Activated CD4-positive, alpha-beta memory T cell treated with anti-CD3 and anti-CD28 coated beads for 36 hours (primary cell): Measurements from ENCODE around the gene OARD1. TPM values are rescaled to one million over a fixed set of nuclear protein-coding genes. Genes with fewer than 3 reads are reported as not detected.

ENCODE experiments used
- CTCF ChIA-PET: fragments of 350-600 bp; sonication (Branson Sonifier 250); formaldehyde crosslinking; loops from one replicate; lab custom pipeline; 2021; ENCODE audit warnings: antibody characterized with exemption, inconsistent platforms; lab: Charles Lee
- POLR2A ChIA-PET: fragments of 350-600 bp; sonication (Branson Sonifier 250); formaldehyde crosslinking; loops from one replicate; lab custom pipeline; 2021; ENCODE audit warnings: antibody characterized with exemption; lab: Charles Lee
- DNase-seq: peaks from one replicate; pipeline ENCODE4 v3.0.0-alpha.2; 2020
- H3K27ac Mint-ChIP-seq: one replicate; pipeline ENCODE4 v1.8.0; 2021; ENCODE audit warnings: mixed read lengths
- H3K27me3 Mint-ChIP-seq: one replicate; pipeline ENCODE4 v1.8.0; 2021; ENCODE audit warnings: mixed read lengths
- H3K36me3 Mint-ChIP-seq: one replicate; pipeline ENCODE4 v1.8.0; 2021; ENCODE audit warnings: mixed read lengths
- H3K4me1 Mint-ChIP-seq: one replicate; pipeline ENCODE4 v1.8.0; 2021; ENCODE audit warnings: low read depth, mixed read lengths
- H3K4me3 Mint-ChIP-seq: one replicate; pipeline ENCODE4 v1.8.0; 2021; ENCODE audit warnings: mild to moderate bottlenecking, mixed read lengths
- H3K9me3 Mint-ChIP-seq: one replicate; pipeline ENCODE4 v1.8.0; 2021; ENCODE audit warnings: mixed read lengths
- intact Hi-C: fragments of 100-400 bp; cut with micrococcal nuclease; formaldehyde crosslinking; loops from one replicate; pipeline ENCODE4 v1.15.1; 2023
- total RNA-seq, 2 experiments: library from RNA; stranded (reverse); gene quantifications; one replicate each; pipeline ENCODE4 v1.2.3, GENCODE V29; 2021

Gene OARD1
- total RNA-seq, 2 experiments from 2014 or later, result 40.5 to 42.9 TPM

DNA sequence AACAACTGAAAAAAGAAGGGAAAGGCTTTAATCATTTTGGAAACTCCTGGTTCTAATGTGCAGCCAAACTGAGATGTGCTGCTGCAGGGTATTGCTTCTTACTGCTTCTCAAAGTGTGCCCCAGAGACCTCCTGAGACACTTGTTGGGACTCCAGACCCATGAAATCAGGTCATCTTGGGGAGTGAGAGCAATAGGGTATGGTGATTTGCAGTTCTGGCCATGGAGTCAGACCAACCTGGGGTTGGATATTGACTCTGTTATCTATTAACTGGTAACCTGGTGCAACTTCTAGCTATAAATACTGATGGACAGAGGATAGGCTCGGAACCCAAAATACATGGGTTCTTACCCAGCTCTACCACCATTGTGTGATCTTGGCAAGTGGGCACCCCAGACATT, 26.1 kb downstream of the OARD1 start:
- H3K4me3 Mint-ChIP-seq, result no peak overlapping the region
- ChIA-PET CTCF (interaction anchor here (0.6 to 2.0 kb wide), 5 partner anchors 9 to 21 kb away, joined by 3 to 10 read pairs (median 5); no protein-coding TSS in a partner anchor), POLR2A (no interaction called here)
- H3K36me3 Mint-ChIP-seq, result peaks cover 7% of the 10 kb centered on the region
- H3K9me3 Mint-ChIP-seq, result no peaks in the 10 kb centered on the region
- intact Hi-C loops, result no loop called here
- H3K27me3 Mint-ChIP-seq, result no peaks in the 10 kb centered on the region
- DNase-seq, result no peak
- no peak overlapping the region for H3K27ac Mint-ChIP-seq
- H3K4me1 Mint-ChIP-seq, result no peaks in the 10 kb centered on the region

- intact Hi-C loops, result no loop called here
- POLR2A ChIA-PET, result no interaction called here
Observed at GRCh38 chr6:41045664-41046063, 26.5 kb downstream of the OARD1 start.

DNA sequence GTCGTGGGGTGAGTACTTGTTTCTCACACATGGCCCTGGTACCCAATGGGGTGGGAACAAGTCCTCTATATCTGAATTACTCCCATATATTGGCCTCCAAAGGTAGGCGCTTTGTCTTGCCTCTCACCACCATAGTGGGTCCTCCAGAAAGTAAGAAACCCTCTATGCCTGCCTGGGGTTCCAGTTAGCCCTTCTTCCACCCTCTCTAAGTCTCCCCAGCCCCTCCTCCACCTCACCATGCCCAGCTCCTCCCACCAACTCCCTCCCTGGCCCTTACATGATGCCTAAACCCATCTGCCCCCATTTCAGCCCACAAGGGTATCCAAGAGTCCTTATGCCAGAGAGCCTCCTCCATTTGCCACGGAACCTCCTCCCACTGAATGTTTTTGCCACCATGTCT, 29.0 kb downstream of the OARD1 start:
- CTCF ChIA-PET, result no interaction called here
- H3K27ac Mint-ChIP-seq, result no peak overlapping the region
- intact Hi-C loops, result no loop called here

More at GRCh38 chr6:41045664-41046063, 26.5 kb downstream of the OARD1 start:
- CTCF ChIA-PET, result interaction anchor here (1.0 to 2.0 kb wide), 4 partner anchors 14 to 22 kb away, joined by 5 to 10 read pairs (median 6); no protein-coding TSS in a partner anchor
- no peaks in the 10 kb centered on the region for H3K4me1 Mint-ChIP-seq
- H3K36me3 Mint-ChIP-seq, result peaks cover 5% of the 10 kb centered on the region
- H3K4me3 Mint-ChIP-seq, result no peak overlapping the region
- H3K27me3 Mint-ChIP-seq, result no peaks in the 10 kb centered on the region
- no peaks in the 10 kb centered on the region for H3K9me3 Mint-ChIP-seq
- no peak for DNase-seq
- no peak overlapping the region for H3K27ac Mint-ChIP-seq

DNA sequence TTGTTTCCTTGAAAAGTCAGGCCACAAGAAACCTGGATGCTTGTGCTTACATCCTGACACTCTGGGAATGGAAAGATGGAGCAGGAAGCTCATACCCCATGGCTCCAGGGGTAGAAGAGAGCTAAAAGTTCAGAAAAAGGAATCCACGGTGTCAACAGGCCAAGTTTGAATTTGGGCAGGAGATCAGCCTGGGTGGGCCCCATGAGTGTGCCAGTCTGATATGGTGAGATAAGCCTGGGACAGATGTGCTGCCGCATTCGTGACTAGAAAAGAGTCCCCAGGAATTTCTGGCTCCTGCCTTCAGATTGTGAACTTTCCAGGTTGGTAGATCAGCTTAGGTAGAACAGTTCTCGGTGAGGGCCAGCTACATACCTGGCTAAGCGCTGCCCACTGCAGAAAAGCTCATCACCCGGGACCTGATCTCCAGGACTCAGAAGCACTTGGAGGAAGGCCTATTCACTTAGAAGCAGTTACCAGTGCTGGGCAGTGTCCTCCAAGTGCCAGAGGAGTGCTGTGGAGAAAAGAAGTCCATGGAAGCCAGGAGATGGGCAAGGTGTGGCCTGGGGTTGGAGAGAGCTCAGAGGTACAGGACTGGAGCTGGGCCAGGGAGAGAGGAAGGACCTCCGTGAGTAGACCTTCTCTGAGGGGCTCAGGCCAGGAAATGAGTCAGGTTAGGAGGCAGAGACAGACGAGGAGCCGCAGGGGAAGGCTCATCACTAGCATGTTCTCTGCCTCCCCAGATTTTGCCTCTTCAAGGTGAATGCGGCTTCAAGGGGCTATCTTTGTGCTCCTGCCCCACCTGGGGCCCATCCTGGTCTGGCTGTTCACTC, 29.7 kb downstream of the OARD1 start, which contains the start of gene TSPO2:
Gene TSPO2 (plus strand): TSS at position 242 of the 830 bp plus-strand sequence. CDS start 519 bp downstream, at position 761.
- ChIA-PET CTCF (interaction anchor here (3.9 kb wide), 1 partner anchor 13 kb away, joined by 57 read pairs; no protein-coding TSS in a partner anchor), POLR2A (no interaction called here)
- no peak within 1 kb of the TSS for H3K4me3 Mint-ChIP-seq
- peaks cover 4% of the 10 kb centered on the region for H3K36me3 Mint-ChIP-seq
- H3K27ac Mint-ChIP-seq, result no peak within 1 kb of the TSS
- no peak for DNase-seq
- peaks cover 3% of the 10 kb centered on the region for H3K4me1 Mint-ChIP-seq
- H3K27me3 Mint-ChIP-seq, result no peaks in the 10 kb centered on the region
- H3K9me3 Mint-ChIP-seq, result no peaks in the 10 kb centered on the region
- intact Hi-C loops, result no loop called here

More for the DNA sequence above, 29.0 kb downstream of the OARD1 start:
- POLR2A ChIA-PET, result no interaction called here
- Mint-ChIP-seq H3K36me3 (peaks cover 4% of the 10 kb centered on the region), H3K9me3 (no peaks in the 10 kb centered on the region), H3K4me1 (peaks cover 3% of the 10 kb centered on the region), H3K27me3 (no peaks in the 10 kb centered on the region), H3K4me3 (no peak overlapping the region)
- no peak for DNase-seq

- Mint-ChIP-seq H3K36me3 (peaks cover 4% of the 10 kb centered on the region), H3K4me3 (no peak overlapping the region), H3K27ac (no peak overlapping the region), H3K4me1 (peaks cover 3% of the 10 kb centered on the region), H3K9me3 (no peaks in the 10 kb centered on the region), H3K27me3 (no peaks in the 10 kb centered on the region)
- intact Hi-C loops, result no loop called here
- ChIA-PET CTCF (interaction anchor here (1.4 to 3.9 kb wide), 4 partner anchors 8 to 43 kb away, joined by 3 to 57 read pairs (median 10); no protein-coding TSS in a partner anchor), POLR2A (interaction anchor here (0.9 kb wide), 1 partner anchor 12 kb away, joined by 3 read pairs; no protein-coding TSS in a partner anchor)
- no peak for DNase-seq
Observed at GRCh38 chr6:41040940-41041536, 31.1 kb downstream of the OARD1 start.

DNA sequence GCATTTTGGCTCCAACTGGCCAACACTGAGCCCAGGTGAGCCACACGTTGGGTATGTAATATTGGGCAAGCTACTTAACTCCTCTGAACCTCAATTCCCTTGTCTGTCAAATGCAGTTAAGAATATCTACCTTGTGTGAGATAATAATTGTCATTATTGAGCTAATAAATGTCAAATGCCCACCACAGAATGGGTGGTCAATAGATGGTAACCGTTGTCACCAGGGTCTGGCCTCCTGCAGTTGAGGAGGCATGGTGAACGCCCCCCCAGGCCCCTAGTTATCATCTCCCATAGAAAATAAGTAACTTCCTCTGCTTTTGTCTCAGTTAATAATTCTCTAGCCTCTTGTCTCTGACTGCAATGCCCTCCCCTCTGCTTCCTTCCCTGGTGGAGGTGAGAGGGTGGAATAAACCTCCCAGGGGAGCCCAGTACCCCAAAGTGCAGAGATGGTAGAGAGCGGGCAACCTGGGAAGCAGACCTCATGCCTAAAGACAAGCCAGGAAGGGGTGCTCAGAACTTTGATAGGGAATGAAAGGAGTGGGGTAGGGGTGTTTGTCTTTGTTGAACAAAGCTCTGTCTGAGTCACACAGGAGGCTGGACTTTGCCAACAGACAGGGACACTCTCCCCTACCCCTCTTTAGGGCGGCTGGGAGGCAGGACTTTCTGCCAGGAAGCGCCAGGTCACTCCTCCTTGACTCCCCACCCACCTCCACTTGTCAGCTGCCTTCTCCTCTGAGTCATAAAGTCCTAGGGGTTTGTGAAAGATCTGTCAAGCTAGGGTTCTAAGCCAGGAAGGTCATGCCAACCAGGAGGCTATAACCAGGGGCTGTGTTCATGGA, 31.8 kb downstream of the OARD1 start:
- ChIA-PET POLR2A (interaction anchor here (0.9 kb wide), 1 partner anchor 12 kb away, joined by 3 read pairs; no protein-coding TSS in a partner anchor), CTCF (interaction anchor here (0.6 to 3.9 kb wide), 14 partner anchors 9 to 280 kb away, joined by 3 to 57 read pairs (median 5); partner anchors contain the start of genes APOBEC2, NFYA and OARD1)
- Mint-ChIP-seq H3K4me1 (peaks cover 3% of the 10 kb centered on the region), H3K9me3 (no peaks in the 10 kb centered on the region), H3K27ac (no peak overlapping the region), H3K4me3 (no peak overlapping the region), H3K36me3 (peaks cover 4% of the 10 kb centered on the region), H3K27me3 (no peaks in the 10 kb centered on the region)
- DNase-seq, result peak; percentile 48
- intact Hi-C loops, result no loop called here

GRCh38 chr6:41039060-41039998, 32.8 kb downstream of the OARD1 start, which contains the start of gene UNC5CL:
Gene UNC5CL (minus strand): TSS chr6:41039221. CDS start chr6:41035074, 4,147 bp downstream.
- peaks cover 3% of the 10 kb centered on the region for H3K4me1 Mint-ChIP-seq
- H3K36me3 Mint-ChIP-seq, result peaks cover 4% of the 10 kb centered on the region
- H3K27me3 Mint-ChIP-seq, result no peaks in the 10 kb centered on the region
- no peak within 1 kb of the TSS for H3K27ac Mint-ChIP-seq
- DNase-seq, result peak; percentile 64
- no peaks in the 10 kb centered on the region for H3K9me3 Mint-ChIP-seq
- H3K4me3 Mint-ChIP-seq, result no peak within 1 kb of the TSS
- POLR2A ChIA-PET, result no interaction called here
- intact Hi-C loops, result no loop called here
- CTCF ChIA-PET, result interaction anchor here (0.6 to 3.9 kb wide), 17 partner anchors 10 to 281 kb away, joined by 3 to 57 read pairs (median 5); partner anchors contain the start of genes APOBEC2, NFYA and OARD1

- Mint-ChIP-seq H3K9me3 (no peaks in the 10 kb centered on the region), H3K4me3 (no peak overlapping the region), H3K27me3 (no peaks in the 10 kb centered on the region), H3K4me1 (peaks cover 3% of the 10 kb centered on the region), H3K27ac (no peak overlapping the region), H3K36me3 (peaks cover 4% of the 10 kb centered on the region)
- intact Hi-C loops, result no loop called here
- CTCF ChIA-PET, result interaction anchor here (1.4 to 3.9 kb wide), 5 partner anchors 9 to 282 kb away, joined by 4 to 57 read pairs (median 14); no protein-coding TSS in a partner anchor
- POLR2A ChIA-PET, result no interaction called here
- no peak for DNase-seq
Observed at GRCh38 chr6:41038205-41038604, 34.0 kb downstream of the OARD1 start.

DNA sequence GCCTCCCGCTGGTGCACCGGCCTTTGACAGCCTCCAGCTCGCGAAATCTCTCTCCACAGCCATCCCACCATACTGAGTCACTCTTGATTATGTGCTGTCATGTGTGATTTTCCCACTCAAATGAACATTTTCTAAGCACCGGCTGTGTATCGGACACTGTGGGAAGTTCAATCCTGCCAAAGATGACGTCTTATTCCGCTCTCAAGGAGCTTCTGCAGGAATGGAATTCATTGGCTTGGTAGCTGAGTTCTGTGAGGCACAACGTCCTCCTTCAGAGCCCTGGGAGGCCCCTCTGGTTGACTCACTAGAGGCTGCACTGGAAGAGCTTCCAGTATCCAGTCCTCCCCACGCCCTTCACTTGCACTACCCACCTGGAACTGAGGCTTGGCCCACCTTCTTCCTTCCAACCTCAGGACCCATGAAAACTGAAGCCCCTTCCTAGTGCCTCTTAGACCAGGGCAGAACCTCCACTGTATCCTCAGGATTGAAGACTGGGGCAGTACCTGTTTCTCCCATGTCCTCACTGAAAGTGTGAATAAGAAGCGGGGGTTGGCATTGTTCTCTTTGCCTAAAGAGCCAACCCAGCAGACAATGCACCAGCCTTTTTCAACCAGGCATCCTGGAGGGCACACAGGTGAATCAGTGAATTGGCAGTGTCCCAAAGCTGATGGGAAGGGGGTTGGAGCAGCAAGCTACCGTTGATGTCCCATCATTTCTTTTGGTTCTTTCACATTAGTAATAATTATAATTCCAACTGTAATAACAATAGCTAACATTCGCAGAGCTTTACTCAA, 34.9 kb downstream of the OARD1 start:
- H3K4me1 Mint-ChIP-seq, result peaks cover 3% of the 10 kb centered on the region
- POLR2A ChIA-PET, result no interaction called here
- intact Hi-C loops, result no loop called here
- no peak for DNase-seq
- CTCF ChIA-PET, result interaction anchor here (1.2 to 3.0 kb wide), 5 partner anchors 9 to 33 kb away, joined by 3 to 29 read pairs (median 5); no protein-coding TSS in a partner anchor
- H3K36me3 Mint-ChIP-seq, result peaks cover 4% of the 10 kb centered on the region
- H3K27ac Mint-ChIP-seq, result no peak overlapping the region
- H3K27me3 Mint-ChIP-seq, result no peaks in the 10 kb centered on the region
- no peaks in the 10 kb centered on the region for H3K9me3 Mint-ChIP-seq
- H3K4me3 Mint-ChIP-seq, result no peak overlapping the region

- CTCF ChIA-PET, result interaction anchor here (0.6 to 3.0 kb wide), 7 partner anchors 9 to 254 kb away, joined by 3 to 29 read pairs (median 5); no protein-coding TSS in a partner anchor
Observed at GRCh38 chr6:41036601-41037000, 35.6 kb downstream of the OARD1 start.

More at GRCh38 chr6:41036601-41037000, 35.6 kb downstream of the OARD1 start:
- Mint-ChIP-seq H3K4me1 (peaks cover 3% of the 10 kb centered on the region), H3K36me3 (no peaks in the 10 kb centered on the region), H3K27me3 (no peaks in the 10 kb centered on the region), H3K4me3 (no peak overlapping the region), H3K9me3 (no peaks in the 10 kb centered on the region), H3K27ac (no peak overlapping the region)
- DNase-seq, result no peak
- POLR2A ChIA-PET, result interaction anchor here (1.1 kb wide), 1 partner anchor 22 kb away, joined by 4 read pairs; no protein-coding TSS in a partner anchor
- intact Hi-C loops, result no loop called here
